HEK293 (cell line): Measurements from ENCODE around the gene SBF1.

ENCODE experiments used
- CTCF ChIP-seq: fragments of 450-650 bp; formaldehyde crosslinking; IDR thresholded peaks from 2 replicates; pipeline ENCODE4 v1.5.1; 2016; ENCODE audit warnings: missing biosample characterization, missing genetic modification characterization
- KLF8 ChIP-seq: fragments of 450-650 bp; formaldehyde crosslinking; IDR thresholded peaks from 2 replicates; pipeline ENCODE4 v1.5.1; 2016; ENCODE audit warnings: missing biosample characterization, missing genetic modification characterization
- PBX3 ChIP-seq: sonication (generic); formaldehyde crosslinking; IDR thresholded peaks from 2 replicates; pipeline ENCODE4 v1.8.1; 2022; ENCODE audit warnings: mild to moderate bottlenecking, moderate library complexity, missing genetic modification reagents
- ZNF544 ChIP-seq: fragments of 450-650 bp; formaldehyde crosslinking; IDR thresholded peaks from 2 replicates; pipeline ENCODE4 v1.5.0; 2017; ENCODE audit warnings: missing biosample characterization, missing genetic modification characterization

- TF ChIP-seq PBX3 (CRISPR knock-in tag) (no peak), ZNF544 (tag by site-specific recombination) (no peak), CTCF (no peak), KLF8 (tag by site-specific recombination) (no peak)
Observed at GRCh38 chr22:50419116-50419515, 55.7 kb downstream of the SBF1 start.
